Thyroid gland (tissue), 4 donors: ENCODE measurements around the gene STK24. TPM values are rescaled to one million over a fixed set of nuclear protein-coding genes. Genes with fewer than 3 reads are reported as not detected.

Experiments used
- DNase-seq, 2 donors: peaks; one replicate each; pipeline ENCODE4 v3.0.0-alpha.2; 2019
- H3K27ac ChIP-seq, 3 donors: fragments of 200-600 bp; sonication (generic); 1 replicate in 2 of 3; 2 replicates in 1 of 3; pipeline ENCODE4 v1.5.1; 2016 to 2019; ENCODE audit warnings: mild to moderate bottlenecking in 1 of 3, moderate library complexity in 1 of 3
- H3K27me3 ChIP-seq: fragments of 200-600 bp; sonication (generic); one replicate; pipeline ENCODE4 v1.5.1; 2019
- H3K36me3 ChIP-seq, 2 donors: fragments of 200-600 bp; sonication (generic); one replicate each; pipeline ENCODE4 v1.5.1; 2016 to 2019
- H3K4me1 ChIP-seq, 2 donors: fragments of 200-600 bp; sonication (generic); one replicate each; pipeline ENCODE4 v1.5.1; 2017 to 2019
- H3K4me3 ChIP-seq, 3 donors: fragments of 200-600 bp; sonication (generic); replicated peaks in 1 of 3; 1 replicate in 2 of 3; 2 replicates in 1 of 3; pipeline ENCODE4 v1.5.1; 2016; ENCODE audit warnings: mild to moderate bottlenecking in 1 of 3
- H3K9me3 ChIP-seq: fragments of 200-600 bp; sonication (generic); one replicate; pipeline ENCODE4 v1.5.1; 2017
- POLR2A ChIP-seq, 2 donors: fragments of 450-650 bp; IDR thresholded peaks; one replicate each; pipeline ENCODE4 v1.6.1; 2017; ENCODE audit warnings: antibody characterized with exemption in 2 of 2, mild to moderate bottlenecking in 2 of 2, moderate library complexity in 1 of 2
- WGBS, 2 donors: methylation state at CpG; one replicate each; pipeline ENCODE4 v1.1.5; 2017; 5-methylcytosine and 5-hydroxymethylcytosine counted together
- intact Hi-C: fragments of 100-400 bp; cut with DNase I; formaldehyde crosslinking; loops from one replicate; pipeline ENCODE4 v1.15.1; 2023
- total RNA-seq, 4 donors: library from RNA; depleted of rRNA; stranded (reverse); fragments of >200 nt; gene quantifications; one replicate each; pipeline ENCODE4 v1.2.3, GENCODE V29; 2016
- TF ChIP-seq, protein P1 (sequence below), 6 experiments: fragments of 200-600 bp in 3 of 6; fragments of 450-650 bp in 3 of 6; sonication (generic) in 3 of 6; IDR thresholded peaks; one replicate each; pipeline ENCODE4 v1.5.1; 2016 to 2019; ENCODE audit warnings: antibody characterized with exemption in 6 of 6, mild to moderate bottlenecking in 2 of 6, inconsistent platforms in 1 of 6, moderate library complexity in 1 of 6

STK24 gene
- total RNA-seq, 4 donors from 2014 or later: 74.5 to 102 (median 90.7) TPM

GRCh38 chr13:98484289-98485219 lies 92.4 kb downstream of the STK24 start:
- H3K9me3 ChIP-seq: no peaks in the 10 kb centered on the region
- peak in 1 of 2 donors; percentile 71 for TF ChIP-seq POLR2A (IDR thresholded peaks at IDR 0.05)
- TF ChIP-seq, protein P1, sequence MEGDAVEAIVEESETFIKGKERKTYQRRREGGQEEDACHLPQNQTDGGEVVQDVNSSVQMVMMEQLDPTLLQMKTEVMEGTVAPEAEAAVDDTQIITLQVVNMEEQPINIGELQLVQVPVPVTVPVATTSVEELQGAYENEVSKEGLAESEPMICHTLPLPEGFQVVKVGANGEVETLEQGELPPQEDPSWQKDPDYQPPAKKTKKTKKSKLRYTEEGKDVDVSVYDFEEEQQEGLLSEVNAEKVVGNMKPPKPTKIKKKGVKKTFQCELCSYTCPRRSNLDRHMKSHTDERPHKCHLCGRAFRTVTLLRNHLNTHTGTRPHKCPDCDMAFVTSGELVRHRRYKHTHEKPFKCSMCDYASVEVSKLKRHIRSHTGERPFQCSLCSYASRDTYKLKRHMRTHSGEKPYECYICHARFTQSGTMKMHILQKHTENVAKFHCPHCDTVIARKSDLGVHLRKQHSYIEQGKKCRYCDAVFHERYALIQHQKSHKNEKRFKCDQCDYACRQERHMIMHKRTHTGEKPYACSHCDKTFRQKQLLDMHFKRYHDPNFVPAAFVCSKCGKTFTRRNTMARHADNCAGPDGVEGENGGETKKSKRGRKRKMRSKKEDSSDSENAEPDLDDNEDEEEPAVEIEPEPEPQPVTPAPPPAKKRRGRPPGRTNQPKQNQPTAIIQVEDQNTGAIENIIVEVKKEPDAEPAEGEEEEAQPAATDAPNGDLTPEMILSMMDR (IDR thresholded peaks at IDR 0.05): peak in 2 of 6 experiments; percentile 3 to 16
- H3K4me1 ChIP-seq: peaks cover 44 to 82% of the 10 kb centered on the region in 2 donors
- peak; percentile 93 to 96 for DNase-seq
- no peak overlapping the region for H3K4me3 ChIP-seq
- H3K36me3 ChIP-seq: no peaks in the 10 kb centered on the region
- intact Hi-C loops: loop anchor here (5.0 kb wide), 1 partner anchor 93 kb away; the partner anchor contains the start of gene STK24
- peak overlapping the region; percentile 93 to 98 (median 96) for H3K27ac ChIP-seq
- WGBS, 2 donors: 13 to 16% methylated on average over 19 to 21 of the region's 21 CpGs
- no peaks in the 10 kb centered on the region for H3K27me3 ChIP-seq

GRCh38 chr13:98483601-98484288 lies 93.2 kb downstream of the STK24 start:
- no peak overlapping the region for H3K4me3 ChIP-seq
- no peak for TF ChIP-seq POLR2A (IDR thresholded peaks at IDR 0.05)
- TF ChIP-seq, protein P1 (IDR thresholded peaks at IDR 0.05): no peak

GRCh38 chr13:98482476-98483444 lies 94.1 kb downstream of the STK24 start:
- intact Hi-C loops: no loop called here
- no peaks in the 10 kb centered on the region for H3K36me3 ChIP-seq
- peak in 1 of 2 donors; percentile 43 for TF ChIP-seq POLR2A (IDR thresholded peaks at IDR 0.05)
- TF ChIP-seq, protein P1 (IDR thresholded peaks at IDR 0.05): peak in 2 of 6 experiments; percentile 22 to 26
- H3K4me3 ChIP-seq: no peak overlapping the region
- H3K27me3 ChIP-seq: no peaks in the 10 kb centered on the region
- H3K9me3 ChIP-seq: no peaks in the 10 kb centered on the region
- H3K4me1 ChIP-seq: peaks cover 40 to 71% of the 10 kb centered on the region in 2 donors
- 28 to 32% methylated on average over 19 to 25 of the region's 28 CpGs for WGBS, 2 donors
- DNase-seq: peak; percentile 91 to 94
- H3K27ac ChIP-seq: peak overlapping the region; percentile 93 to 98 (median 96)

More at GRCh38 chr13:98483601-98484288, 93.2 kb downstream of the STK24 start:
- peak in 1 of 2 donors; percentile 51 for DNase-seq
- Histone ChIP-seq H3K27me3 (no peaks in the 10 kb centered on the region), H3K9me3 (no peaks in the 10 kb centered on the region), H3K36me3 (no peaks in the 10 kb centered on the region), H3K27ac (peak overlapping the region; percentile 93 to 98 (median 96)), H3K4me1 (peaks cover 40 to 76% of the 10 kb centered on the region in 2 donors)
- intact Hi-C loops: no loop called here
- 32 to 37% methylated on average over 14 of the region's 14 CpGs for WGBS, 2 donors

DNA sequence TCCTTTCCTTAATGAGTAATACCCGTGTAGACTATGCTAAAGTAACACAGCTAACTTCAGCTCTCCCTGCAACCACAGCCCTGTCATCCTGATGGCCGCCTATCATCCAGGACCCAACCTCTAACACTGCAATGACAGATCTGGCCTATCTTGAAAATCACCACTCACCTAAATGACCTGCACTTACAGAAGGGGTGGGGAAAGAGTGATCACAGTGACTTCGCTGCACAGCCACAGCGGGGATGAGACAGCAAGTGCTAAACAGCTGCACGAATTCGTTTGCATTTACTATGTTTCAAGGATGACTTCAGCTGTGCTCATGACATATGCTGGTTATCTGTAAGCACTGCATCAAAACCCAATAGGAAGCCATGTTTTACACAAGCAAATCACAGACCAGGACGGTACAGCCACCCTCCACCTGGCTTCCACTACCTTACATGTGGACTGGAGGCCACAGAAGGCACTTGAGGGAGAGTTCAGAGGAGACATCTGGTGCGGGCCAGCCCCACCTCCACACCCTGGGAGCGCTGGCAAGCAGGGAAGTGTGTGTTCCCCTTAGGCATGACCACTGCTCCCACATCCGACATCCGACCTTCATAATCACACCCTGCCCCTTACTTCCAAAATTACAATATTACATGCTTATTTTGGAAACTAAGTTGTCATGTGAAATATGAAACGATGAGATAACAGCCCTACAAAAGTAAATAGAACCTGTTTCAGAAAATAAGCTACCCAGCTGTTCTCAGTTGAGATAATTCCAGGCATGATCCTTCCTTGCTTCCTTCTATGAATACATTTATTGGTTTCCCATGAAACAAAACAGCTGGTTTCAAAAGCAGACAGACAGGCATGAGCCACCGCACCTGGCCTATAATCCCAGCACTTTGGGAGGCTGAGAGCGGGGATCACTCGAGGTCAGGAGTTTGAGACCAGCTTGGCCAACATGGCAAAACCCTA lies 95.7 kb downstream of the STK24 start:
- no peaks in the 10 kb centered on the region for H3K9me3 ChIP-seq
- DNase-seq: no peak
- no peaks in the 10 kb centered on the region for H3K27me3 ChIP-seq
- peak overlapping the region; percentile 93 to 98 (median 96) for H3K27ac ChIP-seq
- H3K36me3 ChIP-seq: no peaks in the 10 kb centered on the region
- 85 to 89% methylated on average over 15 of the region's 15 CpGs for WGBS, 2 donors
- TF ChIP-seq, protein P1 (IDR thresholded peaks at IDR 0.05): no peak
- TF ChIP-seq POLR2A (IDR thresholded peaks at IDR 0.05): no peak
- H3K4me1 ChIP-seq: peaks cover 49 to 64% of the 10 kb centered on the region in 2 donors
- intact Hi-C loops: no loop called here
- no peak overlapping the region for H3K4me3 ChIP-seq
